Gastrocnemius medialis (tissue), 4 donors: Measurements from ENCODE around the gene TNIP2. TPM values are rescaled to one million over a fixed set of nuclear protein-coding genes. Genes with fewer than 3 reads are reported as not detected.
"Not testable (repeated sequence)": the region's sequence is repeated elsewhere in the genome, so short reads cannot be mapped to it uniquely, and the experiment has no call there.

Source experiments
- ATAC-seq, 2 donors: fragments of 150-250 bp; one replicate each; pipeline ENCODE4 v1.9.1; 2016
- DNase-seq, 2 donors: peaks; one replicate each; pipeline ENCODE4 v3.0.0-alpha.2; 2019
- H3K27ac ChIP-seq, 4 donors: fragments of 200-600 bp; sonication (generic); 1 replicate in 1 of 4; 2 replicates in 3 of 4; pipeline ENCODE4 v1.5.1; 2016 to 2018; ENCODE audit warnings: mild to moderate bottlenecking in 2 of 4, moderate library complexity in 1 of 4
- H3K27me3 ChIP-seq, 3 donors: fragments of 200-600 bp; sonication (generic) in 2 of 3; 1 replicate in 1 of 3; 2 replicates in 2 of 3; pipeline versions ENCODE4 v1.5.1 to v1.6.0; 2016 to 2019; ENCODE audit warnings: mild to moderate bottlenecking in 1 of 3, moderate library complexity in 1 of 3
- H3K36me3 ChIP-seq, 2 donors: fragments of 200-600 bp; sonication (generic) in 1 of 2; one replicate each; pipeline ENCODE4 v1.5.1; 2017 to 2018
- H3K4me1 ChIP-seq, 2 donors: fragments of 200-600 bp; sonication (generic) in 1 of 2; one replicate each; pipeline ENCODE4 v1.5.1; 2016 to 2017; ENCODE audit warnings: mild to moderate bottlenecking in 2 of 2
- H3K4me3 ChIP-seq, 4 donors: fragments of 200-600 bp; sonication (generic) in 3 of 4; 1 replicate in 1 of 4; 2 replicates in 3 of 4; pipeline ENCODE4 v1.5.1; 2016 to 2019; ENCODE audit warnings: mild to moderate bottlenecking in 2 of 4
- H3K9me3 ChIP-seq, 3 donors: fragments of 200-600 bp; sonication (generic) in 2 of 3; 1 replicate in 1 of 3; 2 replicates in 2 of 3; pipeline ENCODE4 v1.5.1; 2016 to 2019
- POLR2A ChIP-seq, 2 donors: fragments of 450-650 bp; IDR thresholded peaks; one replicate each; pipeline ENCODE4 v1.6.1; 2017; ENCODE audit warnings: antibody characterized with exemption in 2 of 2, mild to moderate bottlenecking in 2 of 2, moderate library complexity in 2 of 2
- in situ Hi-C, 4 donors: fragments of 200-750 bp; cut with MboI; loops; one replicate each; pipeline versions ENCODE4 v1.15.0 to v1.8.0; 2017; ENCODE audit warnings: low sequenced_read_pairs in 4 of 4
- intact Hi-C: fragments of 100-400 bp; cut with DNase I; formaldehyde crosslinking; loops from one replicate; pipeline ENCODE4 v1.15.1; 2023; ENCODE audit warnings: low total_unique reads
- total RNA-seq, 4 donors: library from RNA; depleted of rRNA; stranded (reverse); fragments of >200 nt; gene quantifications; one replicate each; pipeline versions ENCODE4 v1.1.0 to v1.2.3, GENCODE V29; 2016
- TF ChIP-seq, protein P1 (sequence below), 5 experiments: fragments of 450-650 bp in 3 of 5; fragments of 200-600 bp in 2 of 5; sonication (generic) in 2 of 5; IDR thresholded peaks in 4 of 5; conservative IDR thresholded peaks in 1 of 5; 1 replicate in 4 of 5; 2 replicates in 1 of 5; pipeline ENCODE4 v1.5.1; 2016 to 2019; ENCODE audit warnings: antibody characterized with exemption in 5 of 5, mild to moderate bottlenecking in 3 of 5, moderate library complexity in 3 of 5

Gene TNIP2
- total RNA-seq, 4 donors from 2014 or later, result 36.1 to 81.9 (median 66.5) TPM

GRCh38 chr4:2767046-2767704 is 11.0 kb upstream of the TNIP2 start:
- H3K27ac ChIP-seq, result no peak overlapping the region
- no peaks in the 10 kb centered on the region for H3K9me3 ChIP-seq
- no peaks in the 10 kb centered on the region for H3K27me3 ChIP-seq
- no peak for ATAC-seq
- TF ChIP-seq, protein P1, sequence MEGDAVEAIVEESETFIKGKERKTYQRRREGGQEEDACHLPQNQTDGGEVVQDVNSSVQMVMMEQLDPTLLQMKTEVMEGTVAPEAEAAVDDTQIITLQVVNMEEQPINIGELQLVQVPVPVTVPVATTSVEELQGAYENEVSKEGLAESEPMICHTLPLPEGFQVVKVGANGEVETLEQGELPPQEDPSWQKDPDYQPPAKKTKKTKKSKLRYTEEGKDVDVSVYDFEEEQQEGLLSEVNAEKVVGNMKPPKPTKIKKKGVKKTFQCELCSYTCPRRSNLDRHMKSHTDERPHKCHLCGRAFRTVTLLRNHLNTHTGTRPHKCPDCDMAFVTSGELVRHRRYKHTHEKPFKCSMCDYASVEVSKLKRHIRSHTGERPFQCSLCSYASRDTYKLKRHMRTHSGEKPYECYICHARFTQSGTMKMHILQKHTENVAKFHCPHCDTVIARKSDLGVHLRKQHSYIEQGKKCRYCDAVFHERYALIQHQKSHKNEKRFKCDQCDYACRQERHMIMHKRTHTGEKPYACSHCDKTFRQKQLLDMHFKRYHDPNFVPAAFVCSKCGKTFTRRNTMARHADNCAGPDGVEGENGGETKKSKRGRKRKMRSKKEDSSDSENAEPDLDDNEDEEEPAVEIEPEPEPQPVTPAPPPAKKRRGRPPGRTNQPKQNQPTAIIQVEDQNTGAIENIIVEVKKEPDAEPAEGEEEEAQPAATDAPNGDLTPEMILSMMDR (IDR thresholded peaks at IDR 0.05 in 4 of 5, conservative IDR thresholded peaks at IDR 0.05 in 1 of 5), result no peak
- no peak for TF ChIP-seq POLR2A (IDR thresholded peaks at IDR 0.05)
- intact Hi-C loops, result loop anchor here (10.0 kb wide), 1 partner anchor 98 kb away; no protein-coding TSS in a partner anchor
- no peak for DNase-seq
- no peaks in the 10 kb centered on the region for H3K36me3 ChIP-seq
- peaks cover 0 to 5% of the 10 kb centered on the region in 2 donors for H3K4me1 ChIP-seq
- no peak overlapping the region for H3K4me3 ChIP-seq
- in situ Hi-C loops, result loop anchor here in 1 of 4 donors (25.0 kb wide), 1 partner anchor 170 kb away; no protein-coding TSS in a partner anchor

GRCh38 chr4:2765832-2766526 is 9.8 kb upstream of the TNIP2 start:
- intact Hi-C loops (loop anchor here (2.0 to 10.0 kb wide), 3 partner anchors 99 to 197 kb away; partner anchors contain the start of genes GRK4 and NOP14), in situ Hi-C loops (loop anchor here in 1 of 4 donors (25.0 kb wide), 1 partner anchor 171 kb away; no protein-coding TSS in a partner anchor)
- no peaks in the 10 kb centered on the region for H3K27me3 ChIP-seq
- no peak overlapping the region for H3K27ac ChIP-seq
- no peaks in the 10 kb centered on the region for H3K36me3 ChIP-seq
- no peak overlapping the region for H3K4me3 ChIP-seq
- H3K9me3 ChIP-seq, result no peaks in the 10 kb centered on the region
- DNase-seq (no peak), ATAC-seq (no peak)
- no peak for TF ChIP-seq POLR2A (IDR thresholded peaks at IDR 0.05)
- TF ChIP-seq, protein P1 (IDR thresholded peaks at IDR 0.05 in 4 of 5, conservative IDR thresholded peaks at IDR 0.05 in 1 of 5), result no peak
- peaks cover 0 to 5% of the 10 kb centered on the region in 2 donors for H3K4me1 ChIP-seq

- in situ Hi-C loops, result loop anchor here in 1 of 4 donors (25.0 kb wide), 1 partner anchor 174 kb away; no protein-coding TSS in a partner anchor
Measured at GRCh38 chr4:2763511-2763967, 7.4 kb upstream of the TNIP2 start.

GRCh38 chr4:2762486-2763370 is 6.6 kb upstream of the TNIP2 start:
- H3K36me3 ChIP-seq, H3K4me3 ChIP-seq, DNase-seq, H3K4me1 ChIP-seq, ATAC-seq, H3K27me3 ChIP-seq, H3K9me3 ChIP-seq, H3K27ac ChIP-seq: not testable (repeated sequence)
- intact Hi-C loops, result loop anchor here (10.0 kb wide), 1 partner anchor 102 kb away; no protein-coding TSS in a partner anchor
- in situ Hi-C loops, result loop anchor here in 1 of 4 donors (25.0 kb wide), 1 partner anchor 175 kb away; no protein-coding TSS in a partner anchor

More at GRCh38 chr4:2763511-2763967, 7.4 kb upstream of the TNIP2 start:
- Histone ChIP-seq H3K4me1 (no peaks in the 10 kb centered on the region), H3K4me3 (peak overlapping the region; percentile 52 to 90 (median 64)), H3K9me3 (no peaks in the 10 kb centered on the region), H3K27me3 (no peaks in the 10 kb centered on the region), H3K27ac (peak overlapping the region in 3 of 4 donors; percentile 19 to 61 (median 57)), H3K36me3 (no peaks in the 10 kb centered on the region)
- TF ChIP-seq POLR2A (IDR thresholded peaks at IDR 0.05), result no peak
- TF ChIP-seq, protein P1 (IDR thresholded peaks at IDR 0.05 in 4 of 5, conservative IDR thresholded peaks at IDR 0.05 in 1 of 5), result no peak
- DNase-seq (no peak), ATAC-seq (peak; percentile 27 to 32)
- intact Hi-C loops, result loop anchor here (10.0 kb wide), 1 partner anchor 101 kb away; no protein-coding TSS in a partner anchor
